IPS DF 6.9 (cell line): Measurements from ENCODE around the gene SMIM14.
"Not testable (repeated sequence)": the region's sequence is repeated elsewhere in the genome, so short reads cannot be mapped to it uniquely, and the experiment has no call there.

Experiments used
- DNase-seq: peaks from one replicate; pipeline ENCODE4 v3.0.0-alpha.2; 2013; ENCODE audit warnings: low read depth, low spot score
- H3K27ac ChIP-seq: one replicate; pipeline ENCODE4 v1.5.1; 2013; ENCODE audit warnings: low read length, control low read depth
- H3K27me3 ChIP-seq: 2 replicates; pipeline ENCODE4 v1.6.1; 2013; ENCODE audit warnings: mild to moderate bottlenecking, low read length; ENCODE audit not compliant: control insufficient read depth, insufficient read depth
- H3K36me3 ChIP-seq: 2 replicates; pipeline ENCODE4 v1.6.1; 2013; ENCODE audit warnings: low read length; ENCODE audit not compliant: control insufficient read depth, insufficient read depth
- H3K4me1 ChIP-seq: 2 replicates; pipeline ENCODE4 v1.6.1; 2013; ENCODE audit warnings: low read length; ENCODE audit not compliant: control insufficient read depth, insufficient read depth
- H3K4me3 ChIP-seq: 2 replicates; pipeline ENCODE4 v1.5.1; 2013; ENCODE audit warnings: mild to moderate bottlenecking, low read length
- H3K9me3 ChIP-seq: 2 replicates; pipeline ENCODE4 v1.6.1; 2013; ENCODE audit warnings: low read length, inconsistent platforms; ENCODE audit not compliant: control insufficient read depth, insufficient read depth
- WGBS: extraction: QIAGEN DNeasy Blood & Tissue Kit; methylation state at CpG from one replicate; pipeline ENCODE4 v1.1.7; 2013; ENCODE audit warnings: mixed read lengths, missing lambda C conversion rate; ENCODE audit not compliant: insufficient read length, insufficient coverage; 5-methylcytosine and 5-hydroxymethylcytosine counted together

The SMIM14 gene

DNA sequence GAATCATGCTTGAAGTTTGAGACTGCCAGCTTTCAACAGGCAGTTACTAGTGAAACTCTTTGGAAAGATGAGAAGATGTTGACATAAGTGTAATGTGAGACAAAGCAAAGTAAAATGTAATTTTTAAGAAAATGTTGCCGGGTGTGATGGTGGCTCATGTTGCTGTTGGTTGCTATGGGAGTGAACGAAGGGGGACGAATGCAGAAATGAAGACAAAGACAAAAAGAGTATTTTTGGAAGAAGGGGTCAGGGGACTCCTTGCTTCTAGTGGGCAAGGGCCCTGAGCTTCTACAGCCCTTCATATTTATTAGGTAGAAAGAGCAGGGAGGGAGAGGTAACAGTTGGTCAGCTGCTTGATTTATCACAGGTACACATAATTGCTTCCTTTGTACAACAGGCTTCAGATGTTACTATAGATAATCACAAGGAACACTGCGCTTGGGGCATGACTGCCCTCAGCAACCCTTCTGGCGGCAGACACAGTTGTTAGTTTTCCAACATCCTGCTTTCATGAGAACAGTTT lies 99.5 kb downstream of the SMIM14 start:
- no peaks in the 10 kb centered on the region; the same call in 1 of the 2 replicates for H3K4me1 ChIP-seq
- no peak overlapping the region for H3K4me3 ChIP-seq
- H3K9me3 ChIP-seq = no peaks in the 10 kb centered on the region
- H3K27ac ChIP-seq = no peak overlapping the region
- no CpG with 5 or more reads among the region's 5 CpGs for WGBS
- DNase-seq = no peak
- no peaks in the 10 kb centered on the region for H3K36me3 ChIP-seq
- H3K27me3 ChIP-seq = no peaks in the 10 kb centered on the region

DNA sequence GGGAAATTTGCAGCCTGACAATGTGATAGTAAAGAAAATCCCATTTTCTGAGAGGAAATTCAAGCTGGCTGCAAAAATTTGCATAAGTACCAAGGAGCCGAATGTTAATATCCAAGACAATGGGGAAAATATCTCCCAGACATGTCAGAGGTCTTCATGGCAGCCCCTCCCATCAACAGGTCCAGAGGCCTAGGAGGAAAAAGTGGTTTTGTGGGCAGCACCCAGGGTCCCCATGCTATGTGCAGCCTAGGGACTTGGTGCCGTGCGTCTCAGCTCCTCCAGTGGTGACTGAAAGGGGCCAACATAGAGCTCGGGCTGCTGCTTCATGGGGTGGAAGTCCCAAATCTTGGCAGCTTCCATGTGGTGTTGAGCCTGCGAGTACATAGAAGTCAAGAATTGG lies 105.1 kb downstream of the SMIM14 start:
- no peak for DNase-seq
- Histone ChIP-seq H3K36me3 (peaks cover 16% of the 10 kb centered on the region), H3K4me1 (no peaks in the 10 kb centered on the region), H3K27me3 (no peaks in the 10 kb centered on the region), H3K27ac (no peak overlapping the region), H3K9me3 (peaks cover 4% of the 10 kb centered on the region; the same call in 1 of the 2 replicates), H3K4me3 (no peak overlapping the region)
- no CpG with 5 or more reads among the region's 5 CpGs for WGBS

DNA sequence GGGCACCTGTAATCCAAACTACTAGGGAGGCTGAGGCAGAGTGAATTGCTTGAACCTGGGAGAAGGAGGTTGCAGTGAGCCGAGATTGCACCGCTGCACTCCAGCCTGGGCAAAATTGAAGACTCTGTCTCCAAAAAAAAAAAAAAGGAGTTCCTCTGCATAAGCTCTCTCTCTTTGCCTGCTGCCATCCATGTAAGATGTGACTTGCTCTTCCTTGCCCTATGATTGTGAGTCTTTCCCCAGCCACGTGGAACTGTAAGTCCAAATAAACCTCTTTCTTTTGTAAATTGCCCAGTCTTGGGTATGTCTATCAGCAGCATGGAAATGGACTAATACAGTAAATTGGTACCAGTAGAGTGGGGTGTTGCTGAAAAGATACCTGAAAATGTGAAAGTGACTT lies 106.4 kb downstream of the SMIM14 start:
- peaks cover 16% of the 10 kb centered on the region for H3K36me3 ChIP-seq
- H3K9me3 ChIP-seq, H3K27me3 ChIP-seq, DNase-seq, H3K4me3 ChIP-seq, H3K4me1 ChIP-seq, H3K27ac ChIP-seq: not testable (repeated sequence)
- WGBS = no CpG with 5 or more reads among the region's 3 CpGs

DNA sequence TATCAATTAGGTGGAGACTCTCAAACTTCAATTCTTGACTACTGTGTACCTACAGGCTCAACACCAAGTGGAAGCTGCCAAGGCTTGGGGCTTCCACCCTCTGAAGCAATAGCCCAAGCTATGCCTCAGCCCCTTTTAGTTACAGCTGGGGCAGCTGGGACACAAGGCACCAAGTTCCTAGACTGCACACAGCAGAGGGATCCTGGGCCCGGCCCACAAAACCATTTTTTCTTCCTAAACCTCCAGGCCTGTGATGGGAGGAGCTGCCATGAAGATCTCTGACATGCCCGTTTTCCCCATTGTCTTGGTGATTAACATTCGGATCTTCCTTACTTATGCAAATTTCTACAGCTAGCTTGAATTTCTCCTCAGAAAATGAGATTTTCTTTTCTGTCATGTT lies 108.0 kb downstream of the SMIM14 start:
- peaks cover 16% of the 10 kb centered on the region for H3K36me3 ChIP-seq
- no peak for DNase-seq
- no peak overlapping the region for H3K4me3 ChIP-seq
- H3K9me3 ChIP-seq = peaks cover 4% of the 10 kb centered on the region; the same call in 1 of the 2 replicates
- H3K27ac ChIP-seq = no peak overlapping the region
- H3K27me3 ChIP-seq = no peaks in the 10 kb centered on the region
- WGBS = no CpG with 5 or more reads among the region's 3 CpGs
- no peaks in the 10 kb centered on the region for H3K4me1 ChIP-seq

DNA sequence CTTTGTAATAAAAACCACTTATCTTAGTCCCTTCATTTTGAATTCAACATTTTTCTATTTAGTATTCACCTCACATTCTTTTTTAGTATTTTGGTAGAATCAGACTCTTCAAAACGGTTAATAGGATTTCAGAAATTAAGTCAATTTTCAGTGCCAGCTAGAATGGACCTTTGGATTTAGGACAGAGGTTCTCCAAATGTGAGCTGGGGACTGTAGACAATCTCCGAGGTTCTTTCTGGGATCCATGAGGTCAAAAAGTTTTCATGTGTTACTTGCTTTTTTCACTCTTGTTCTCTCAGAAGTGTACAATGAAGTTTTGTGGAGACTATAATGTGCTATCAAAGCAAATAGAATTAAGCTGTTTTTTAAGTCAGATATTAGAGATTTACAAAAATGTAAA lies 109.1 kb downstream of the SMIM14 start:
- peaks cover 4% of the 10 kb centered on the region; the same call in 1 of the 2 replicates for H3K9me3 ChIP-seq
- no peaks in the 10 kb centered on the region for H3K27me3 ChIP-seq
- no CpG with 5 or more reads among the region's 2 CpGs for WGBS
- no peak for DNase-seq
- no peak overlapping the region for H3K27ac ChIP-seq
- H3K4me3 ChIP-seq = no peak overlapping the region
- H3K36me3 ChIP-seq = peaks cover 16% of the 10 kb centered on the region
- no peaks in the 10 kb centered on the region for H3K4me1 ChIP-seq

DNA sequence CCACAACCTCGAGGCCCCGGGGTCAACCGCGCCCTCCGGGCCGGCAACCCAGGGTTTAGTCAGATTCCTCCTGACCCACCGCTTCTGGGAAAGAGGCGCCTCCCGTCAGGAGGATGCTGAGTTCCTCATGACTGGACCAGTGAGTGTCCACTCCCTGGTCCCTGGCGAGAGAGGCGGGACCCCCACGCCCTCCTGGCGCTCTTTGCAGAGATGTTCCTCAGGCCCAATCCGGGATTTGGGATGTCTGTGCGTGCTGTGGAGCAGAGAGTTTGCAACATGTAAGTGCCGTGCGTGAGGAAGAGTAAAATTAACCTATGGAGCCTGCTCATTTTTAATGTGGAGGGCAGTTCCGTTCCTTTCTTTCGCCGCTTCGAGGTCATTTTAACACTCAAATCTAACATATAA lies 110.6 kb downstream of the SMIM14 start:
- DNase-seq = no peak
- H3K4me3 ChIP-seq = peak overlapping the region; percentile 72
- WGBS = no CpG with 5 or more reads among the region's 21 CpGs
- H3K36me3 ChIP-seq = peaks cover 12% of the 10 kb centered on the region; the same call in 1 of the 2 replicates
- no peak overlapping the region for H3K27ac ChIP-seq
- peaks cover 2% of the 10 kb centered on the region; the same call in 1 of the 2 replicates for H3K9me3 ChIP-seq
- no peaks in the 10 kb centered on the region for H3K27me3 ChIP-seq
- H3K4me1 ChIP-seq = no peaks in the 10 kb centered on the region; the same call in 1 of the 2 replicates

DNA sequence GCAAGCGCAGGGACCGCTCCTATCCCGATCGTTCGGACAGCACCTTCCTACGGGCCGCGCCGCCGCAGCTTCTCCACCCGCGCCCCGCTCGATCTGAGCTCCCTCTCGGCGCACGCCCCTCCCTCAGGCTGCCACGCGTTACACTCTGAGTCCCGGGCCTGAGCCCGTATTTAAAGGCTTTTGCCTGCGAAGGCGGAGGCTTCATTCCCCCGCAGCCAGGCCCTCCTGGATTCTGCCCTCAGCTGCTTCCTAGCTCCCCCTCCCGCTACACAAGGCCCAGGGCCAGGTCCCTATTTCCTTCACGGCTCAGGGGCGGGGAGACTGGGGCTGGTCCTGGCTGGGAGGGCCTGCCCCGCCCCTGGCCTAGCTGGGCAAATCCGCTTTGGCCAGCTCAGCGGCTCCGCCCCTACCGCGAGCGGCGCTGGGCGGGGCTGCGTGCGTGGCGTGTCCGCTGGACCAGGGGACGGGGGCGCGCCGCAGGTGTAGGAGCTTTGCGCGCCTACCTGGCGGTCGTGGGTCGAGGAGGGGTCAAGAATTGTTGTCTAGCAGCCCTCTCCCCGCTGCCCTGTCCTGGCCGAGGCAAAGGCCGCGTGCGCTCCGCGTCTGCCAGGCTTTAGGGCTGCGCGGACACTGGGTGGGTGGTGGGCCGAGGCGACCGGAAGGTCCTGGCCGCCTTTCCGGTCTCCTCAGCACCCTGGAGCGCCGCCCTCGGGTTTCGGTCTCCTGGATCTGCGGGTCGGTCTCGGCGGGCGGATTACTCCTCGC lies 111.2 kb downstream of the SMIM14 start, which contains the start of gene UGDH:
Gene UGDH, minus strand, starts transcription at position 144 of the 765 bp plus-strand sequence. CDS start 5,927 bp downstream, outside the sequence.
- Histone ChIP-seq H3K27me3 (no peaks in the 10 kb centered on the region), H3K36me3 (peaks cover 12% of the 10 kb centered on the region; the same call in 1 of the 2 replicates), H3K4me3 (peak within 1 kb of the TSS; percentile 72), H3K4me1 (no peaks in the 10 kb centered on the region; the same call in 1 of the 2 replicates), H3K27ac (no peak within 1 kb of the TSS), H3K9me3 (peaks cover 2% of the 10 kb centered on the region; the same call in 1 of the 2 replicates)
- peak; percentile 92 for DNase-seq
- WGBS = no CpG with 5 or more reads among the region's 73 CpGs

DNA sequence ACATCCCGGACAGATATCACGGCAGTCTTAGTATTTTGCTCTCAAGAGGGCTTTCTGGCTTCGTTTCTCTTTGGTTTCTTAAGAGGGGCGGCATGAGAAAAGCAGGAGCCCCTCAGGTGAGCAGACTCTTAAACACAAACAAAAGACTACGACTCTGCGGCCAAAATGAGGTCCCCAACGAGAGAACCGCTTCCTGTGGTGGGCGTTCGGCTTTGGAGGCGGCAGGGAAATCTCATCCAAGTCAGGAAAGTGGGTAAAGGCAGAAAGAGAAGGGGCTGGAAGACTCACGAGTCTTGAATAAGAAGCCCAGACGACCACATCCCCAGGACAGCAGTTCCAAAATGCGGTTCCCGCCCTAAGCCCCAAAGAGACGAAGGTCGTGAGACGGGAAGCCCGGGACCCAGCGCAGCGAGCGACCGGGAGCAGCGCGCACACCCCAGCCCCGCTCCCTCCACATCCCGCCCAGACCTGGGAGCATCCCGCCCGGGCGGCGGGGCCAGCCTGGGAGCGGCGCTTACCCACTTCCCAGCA lies 111.8 kb downstream of the SMIM14 start:
- Histone ChIP-seq H3K36me3 (peaks cover 8% of the 10 kb centered on the region; the same call in 1 of the 2 replicates), H3K4me1 (no peaks in the 10 kb centered on the region; the same call in 1 of the 2 replicates), H3K9me3 (peaks cover 1% of the 10 kb centered on the region; the same call in 1 of the 2 replicates), H3K27me3 (no peaks in the 10 kb centered on the region), H3K4me3 (peak overlapping the region; percentile 72; the same call in 1 of the 2 replicates), H3K27ac (no peak overlapping the region)
- DNase-seq = no peak
- no CpG with 5 or more reads among the region's 33 CpGs for WGBS

DNA sequence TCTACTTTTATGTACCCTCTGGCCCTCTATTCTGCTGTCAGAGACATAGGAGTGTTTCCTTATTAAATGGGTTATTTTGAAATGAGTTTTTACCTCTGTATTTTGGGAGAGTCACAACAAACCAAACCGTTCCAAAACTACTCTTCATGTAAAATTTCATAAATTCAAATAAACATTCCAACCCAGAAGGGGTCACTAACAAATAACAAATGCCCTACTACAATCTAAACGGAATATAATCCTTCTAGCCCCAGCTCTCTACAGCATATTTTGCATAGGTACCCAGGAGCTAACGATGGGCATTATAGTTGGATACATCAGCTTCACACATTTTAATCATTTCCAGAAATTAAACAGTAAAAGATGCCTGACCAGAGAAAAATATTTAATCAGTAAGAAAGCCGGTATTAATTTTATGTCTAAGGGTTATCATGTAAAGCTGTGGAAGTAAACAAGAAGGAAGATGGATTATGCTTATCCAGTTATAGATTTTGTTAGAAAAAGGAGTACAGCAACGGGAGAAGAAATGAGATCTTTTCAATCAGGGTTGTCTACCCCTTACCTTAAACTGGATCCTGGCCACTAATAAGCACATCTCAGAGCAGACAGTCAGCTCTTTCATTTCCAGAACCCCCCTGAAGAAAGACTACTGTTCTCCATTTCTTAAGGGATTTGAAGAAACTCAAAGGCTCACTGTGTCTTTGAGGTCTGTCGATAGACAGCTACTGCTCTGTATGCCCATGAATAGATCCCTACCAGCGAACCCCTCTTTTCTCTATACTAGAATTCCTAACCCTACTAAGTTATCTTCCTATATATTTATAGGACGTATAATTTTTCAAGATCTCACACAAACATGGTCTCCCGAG lies 112.6 kb downstream of the SMIM14 start:
- DNase-seq = no peak

More for the DNA sequence above, 112.6 kb downstream of the SMIM14 start:
- no peaks in the 10 kb centered on the region for H3K9me3 ChIP-seq
- no peaks in the 10 kb centered on the region for H3K27me3 ChIP-seq
- H3K4me3 ChIP-seq = peak overlapping the region; percentile 72; the same call in 1 of the 2 replicates
- H3K36me3 ChIP-seq = peaks cover 6% of the 10 kb centered on the region; the same call in 1 of the 2 replicates
- 100% methylated on average over 1 of the region's 9 CpGs for WGBS
- no peaks in the 10 kb centered on the region; the same call in 1 of the 2 replicates for H3K4me1 ChIP-seq
- H3K27ac ChIP-seq = no peak overlapping the region
